ENCODE measurements around the gene DRC1.

DNA sequence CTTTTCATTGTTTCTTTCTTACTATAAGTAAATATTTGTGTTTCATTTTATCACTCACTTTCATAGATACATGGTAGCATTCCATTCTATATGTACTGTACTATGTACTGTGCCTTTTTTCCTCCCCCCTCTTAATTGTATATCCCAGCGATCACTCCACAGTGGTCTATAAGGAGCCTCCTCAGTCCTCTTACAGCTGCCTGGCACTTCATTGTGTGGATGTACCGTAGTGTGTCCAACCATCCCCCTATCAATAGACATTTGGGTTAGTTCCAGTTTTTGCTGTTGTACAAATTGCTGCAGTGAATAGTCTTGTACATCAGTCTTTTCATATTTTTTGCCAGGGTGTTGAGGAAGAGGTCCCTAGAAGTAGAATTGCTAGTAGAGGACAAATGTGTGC lies 21.4 kb upstream of the DRC1 start:
- TF ChIP-seq POLR2AphosphoS5 (IDR thresholded peaks at IDR 0.05) (no peak), POLR2A (IDR thresholded peaks at IDR 0.05) (no peak)
